ENCODE data around the gene SLC7A6OS.

GRCh38 chr16:68338326-68339119 lies 27.8 kb upstream of the SLC7A6OS start:
- TF ChIP-seq POLR2A (IDR thresholded peaks at IDR 0.05), result no peak
- TF ChIP-seq CTCF (IDR thresholded peaks at IDR 0.05), result no peak

All from tibial nerve (tissue), 3 donors.